Stromal cell of bone marrow (primary cell): Measurements from ENCODE around the gene DOC2A.

Experiments used
- DNase-seq: peaks from one replicate; pipeline ENCODE4 v3.0.0-alpha.2; 2012; ENCODE audit warnings: low read depth

The DOC2A gene

GRCh38 chr16:29989111-29989858 lies 21.5 kb downstream of the DOC2A start:
- no peak for DNase-seq

GRCh38 chr16:29988346-29989075 lies 22.3 kb downstream of the DOC2A start:
- DNase-seq: no peak

GRCh38 chr16:29987371-29988085 lies 23.3 kb downstream of the DOC2A start:
- DNase-seq: no peak

- no peak for DNase-seq
These were observed 23.9 kb downstream of the DOC2A start for GRCh38 chr16:29986931-29987330.

- DNase-seq: no peak
These were observed 24.6 kb downstream of the DOC2A start for GRCh38 chr16:29986231-29986630.

- DNase-seq: no peak
These were observed 25.5 kb downstream of the DOC2A start for GRCh38 chr16:29985271-29985811.

- DNase-seq: no peak
These were observed 26.1 kb downstream of the DOC2A start for GRCh38 chr16:29984764-29985147.

- no peak for DNase-seq
These were observed 26.6 kb downstream of the DOC2A start for GRCh38 chr16:29984137-29984763.

- peak; percentile 58 for DNase-seq
These were observed 27.2 kb downstream of the DOC2A start for GRCh38 chr16:29983420-29984136.

- DNase-seq: no peak
These were observed 28.0 kb downstream of the DOC2A start for GRCh38 chr16:29982560-29983419.

- no peak for DNase-seq
These were observed 32.1 kb downstream of the DOC2A start for GRCh38 chr16:29978564-29979270.

GRCh38 chr16:29978081-29978480 lies 32.7 kb downstream of the DOC2A start:
- DNase-seq: no peak

- no peak for DNase-seq
These were observed 33.6 kb downstream of the DOC2A start for GRCh38 chr16:29977063-29977825.

GRCh38 chr16:29975811-29976511 lies 34.9 kb downstream of the DOC2A start:
- DNase-seq: no peak

GRCh38 chr16:29975134-29975538 lies 35.7 kb downstream of the DOC2A start:
- DNase-seq: no peak

- DNase-seq: no peak
These were observed 36.3 kb downstream of the DOC2A start for GRCh38 chr16:29974291-29975133.
